GM19324 (cell line): ENCODE results near the gene OR4D6.

Experiments
- ATAC-seq: cut with Tn5 transposase; IDR thresholded peaks from one replicate; pipeline ENCODE4 v1.9.1; 2021; ENCODE audit warnings: mild to moderate bottlenecking, moderate library complexity; ENCODE audit not compliant: unreplicated experiment, low FRiP score

The OR4D6 gene

GRCh38 chr11:59503276-59503675 lies 46.5 kb downstream of the OR4D6 start, which contains the start of gene OR4D11:
Gene OR4D11 (plus strand): TSS chr11:59503576. CDS start chr11:59503576, 0 bp downstream.
- no peak for ATAC-seq
